Femur (tissue), 1 donor: ENCODE measurements around the gene PTPRN2.
"Not testable (repeated sequence)": the region's sequence is repeated elsewhere in the genome, so short reads cannot be mapped to it uniquely, and the experiment has no call there.

ENCODE experiments used
- DNase-seq: peaks from one replicate; pipeline ENCODE4 v3.0.0-alpha.2; 2017

The PTPRN2 gene

DNA sequence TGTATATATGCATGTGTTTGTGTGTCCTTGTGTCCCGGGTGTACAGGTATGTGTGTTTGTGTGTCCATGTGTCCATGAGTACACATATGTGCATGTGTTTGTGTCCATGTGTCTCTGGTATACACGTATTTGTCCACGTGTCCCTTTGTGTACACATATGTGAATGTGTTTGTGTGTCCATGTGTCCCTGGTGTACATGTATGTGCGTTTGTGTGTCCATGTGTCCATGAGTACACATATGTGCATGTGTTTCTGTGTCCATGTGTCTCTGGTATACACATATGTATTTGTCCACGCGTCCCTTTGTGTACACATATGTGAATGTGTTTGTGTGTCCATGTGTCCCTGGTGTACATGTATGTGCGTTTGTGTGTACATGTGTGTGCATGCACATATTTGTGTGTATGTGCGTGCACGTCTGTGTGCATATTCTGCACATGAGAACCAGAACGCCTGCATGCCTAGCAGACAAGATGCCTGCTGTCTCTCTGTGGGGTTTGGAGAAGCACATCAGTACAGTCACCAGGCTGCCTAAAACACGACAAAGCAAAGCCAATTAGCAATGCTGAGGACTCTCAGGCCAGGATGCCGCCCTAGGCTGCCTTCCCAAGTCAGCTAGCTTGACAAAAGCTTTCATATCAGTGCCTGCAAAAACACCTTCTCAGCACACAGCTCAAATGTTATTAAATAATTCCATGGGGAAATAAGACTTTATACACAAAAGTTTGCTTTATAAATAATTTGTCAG lies 327.8 kb downstream of the PTPRN2 start:
- no peak for DNase-seq

DNA sequence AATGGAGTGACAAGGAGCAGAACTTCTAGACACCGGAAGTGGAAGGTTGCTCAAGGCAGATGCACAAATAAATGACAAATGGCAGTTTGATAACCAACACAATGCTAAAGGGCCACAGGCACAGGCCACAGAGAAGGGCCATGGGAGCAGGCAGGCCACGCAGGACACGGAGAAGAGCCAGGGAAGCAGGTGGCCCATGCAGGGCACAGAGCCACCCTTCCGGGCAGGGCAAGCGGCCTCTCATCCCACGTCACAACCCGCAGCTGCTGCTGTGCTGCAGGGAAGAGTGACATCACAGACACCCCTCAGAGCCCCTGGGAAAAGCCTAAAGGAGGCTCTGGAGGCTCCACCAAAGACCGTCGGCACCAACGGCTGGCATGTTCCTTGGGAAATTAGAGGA lies 328.5 kb downstream of the PTPRN2 start:
- no peak for DNase-seq

DNA sequence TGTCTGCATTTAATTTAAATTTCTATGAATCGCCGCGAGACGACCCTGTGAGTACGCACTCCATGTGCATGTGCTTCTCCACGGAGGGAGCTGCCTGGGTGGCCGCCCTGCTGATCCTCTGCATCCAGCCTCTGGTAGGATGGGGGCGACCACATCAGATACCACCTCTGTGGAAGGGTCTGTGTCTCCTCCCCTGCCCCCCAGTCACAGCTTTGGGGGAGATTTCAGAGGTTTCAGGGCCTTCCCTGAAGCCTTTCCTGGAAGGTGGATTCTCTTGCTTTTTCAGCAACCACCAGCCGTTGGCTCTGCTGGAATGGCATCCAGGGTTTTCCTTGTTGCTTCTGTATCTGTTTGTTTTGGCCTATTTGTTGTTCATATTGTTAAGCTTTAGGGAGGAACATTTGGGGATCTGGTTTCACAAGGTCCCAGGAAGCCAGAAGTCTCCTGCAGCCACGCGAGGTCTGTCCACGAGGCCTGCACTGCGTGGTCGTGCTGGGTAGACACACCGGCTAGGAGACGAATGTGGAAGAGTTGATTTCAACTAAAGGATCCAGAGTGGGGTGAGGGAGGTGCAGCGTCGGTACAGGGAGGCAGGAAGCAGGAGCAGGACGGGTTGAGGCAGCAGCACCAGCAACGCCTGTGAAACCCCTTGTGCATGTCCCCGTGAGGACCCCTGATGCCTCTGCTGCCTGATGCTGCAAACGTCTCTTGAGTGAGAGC lies 329.1 kb downstream of the PTPRN2 start:
- no peak for DNase-seq

DNA sequence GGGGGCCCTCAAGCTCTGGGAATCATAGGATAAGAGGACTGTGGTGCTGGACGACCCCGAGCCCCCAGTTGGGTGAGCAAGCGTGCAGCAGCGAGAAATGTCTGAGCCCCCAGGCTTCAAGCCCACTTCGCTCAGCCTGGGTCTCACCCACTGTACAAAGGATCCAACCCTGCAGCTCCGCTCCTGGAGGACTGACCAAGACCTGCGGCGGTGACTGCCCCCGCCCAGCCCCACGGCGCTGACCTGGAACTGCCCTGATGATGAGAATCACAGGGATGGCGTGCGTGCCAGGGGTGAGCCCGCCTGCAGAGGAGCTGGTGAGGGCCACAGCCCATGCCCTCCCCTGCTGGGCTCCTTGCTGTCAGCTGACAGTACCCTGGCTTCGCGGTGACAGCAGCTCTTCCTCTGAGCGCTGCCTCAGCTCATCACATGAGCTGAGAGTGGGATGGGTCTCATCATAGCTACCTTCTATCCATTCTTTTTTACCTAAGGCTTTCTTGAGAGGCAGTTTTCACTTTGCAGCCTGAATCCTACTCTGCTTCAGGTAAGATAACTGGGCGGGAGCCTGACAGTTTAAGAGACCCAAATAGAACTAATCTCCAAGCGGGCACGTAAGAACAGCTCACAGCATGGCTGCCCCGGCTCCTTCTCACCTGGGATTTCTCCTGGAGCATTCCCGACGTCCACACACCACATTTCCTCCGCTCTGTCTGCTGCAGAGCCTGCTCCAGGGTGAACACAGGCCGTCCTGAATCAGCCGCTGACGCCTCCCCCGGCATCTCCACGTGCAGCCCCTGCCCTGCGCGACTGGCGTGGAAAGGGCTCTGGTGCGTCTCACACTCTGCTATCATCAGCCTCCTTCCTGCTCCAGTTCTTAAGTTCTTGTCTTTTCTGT lies 329.9 kb downstream of the PTPRN2 start:
- DNase-seq: no peak

DNA sequence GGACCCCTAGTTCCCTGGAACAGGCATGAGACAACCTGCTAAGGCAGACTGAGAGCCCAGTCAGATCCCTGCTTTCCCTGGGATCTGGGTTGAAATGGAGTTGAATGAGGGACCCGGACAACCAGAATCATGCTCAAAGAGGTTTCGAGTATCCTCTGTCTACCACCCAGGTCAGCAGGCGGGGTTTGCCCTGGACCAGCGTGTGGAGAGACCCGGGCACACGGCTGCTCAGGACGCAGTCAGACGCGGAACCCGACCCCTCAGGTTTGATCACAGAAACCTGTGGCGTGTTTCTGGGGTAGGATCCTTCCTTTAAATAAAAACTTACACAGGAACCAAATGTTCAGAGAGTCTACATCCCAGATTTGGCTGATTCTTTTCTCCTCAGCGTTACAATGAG lies 330.6 kb downstream of the PTPRN2 start:
- DNase-seq: no peak

DNA sequence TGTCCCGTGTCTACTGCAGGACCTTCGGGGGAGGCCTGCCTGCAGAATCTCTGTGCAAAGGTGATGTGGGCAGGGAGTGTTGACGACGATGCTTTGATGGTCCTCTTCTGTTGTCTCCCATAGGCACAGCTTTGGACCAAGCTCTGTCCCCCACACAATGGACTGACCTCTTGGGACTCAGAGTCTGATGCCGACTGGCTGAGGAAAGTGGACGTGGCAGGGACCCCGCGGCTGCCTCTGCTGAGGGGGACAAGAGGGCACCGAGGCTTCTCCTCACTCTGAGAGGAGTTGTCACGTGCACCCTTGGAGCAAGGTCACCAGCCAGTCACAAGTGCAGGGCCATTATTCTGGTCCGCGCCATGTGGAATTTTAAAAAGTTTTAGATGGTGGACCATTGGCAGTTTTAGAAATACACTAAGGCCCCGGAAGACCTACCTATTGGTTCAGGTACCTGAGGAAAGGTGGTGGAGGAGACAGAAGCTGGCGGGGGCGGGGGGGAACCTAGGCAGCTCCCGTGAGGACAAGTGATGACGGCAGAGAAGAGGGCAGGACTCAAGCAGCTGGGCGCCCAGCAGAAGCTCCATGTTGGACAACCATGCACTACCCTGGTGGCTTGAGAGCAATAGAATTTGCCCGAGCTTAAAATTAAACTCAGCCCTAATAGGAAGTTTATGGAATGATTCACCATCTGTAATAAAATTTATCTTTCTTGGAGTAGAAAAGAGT lies 331.4 kb downstream of the PTPRN2 start:
- DNase-seq: no peak

DNA sequence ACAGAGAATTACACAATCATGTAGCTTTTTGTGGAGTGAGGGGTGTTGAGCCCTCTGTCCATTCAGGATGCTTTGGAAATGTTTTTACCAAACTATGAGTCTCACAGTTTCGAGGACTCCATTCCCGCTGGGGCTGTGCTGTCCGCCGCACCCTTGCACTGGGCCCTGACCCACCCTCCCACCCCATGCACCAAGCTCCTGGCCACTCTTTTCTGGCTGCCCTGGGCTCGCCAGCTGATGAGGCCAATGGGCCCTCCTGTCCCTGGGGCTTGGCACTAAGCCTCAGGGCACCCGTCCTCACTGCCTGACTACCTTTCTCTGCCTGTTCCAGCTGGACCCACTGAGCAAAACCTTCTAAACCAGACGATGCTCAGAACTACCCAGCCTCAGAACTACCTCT lies 332.1 kb downstream of the PTPRN2 start:
- no peak for DNase-seq

DNA sequence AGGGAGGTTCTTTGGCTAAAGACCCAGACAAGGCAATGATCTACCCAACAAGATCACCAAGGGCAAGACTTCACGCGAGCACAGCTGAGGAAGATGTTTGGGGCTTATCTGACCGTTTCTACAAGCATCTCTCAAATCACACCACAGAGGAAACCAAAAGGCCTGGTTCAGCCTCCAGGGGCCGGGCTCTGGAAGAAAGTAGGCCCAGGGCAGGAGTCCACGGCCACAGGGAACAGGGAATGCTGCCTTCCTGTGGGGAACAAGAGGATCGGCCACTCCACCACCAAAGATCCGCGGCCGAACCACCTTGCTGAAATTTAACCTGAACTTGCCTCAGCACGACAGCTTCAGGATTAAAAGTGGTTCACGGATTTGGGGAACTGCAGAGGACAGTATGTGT lies 332.5 kb downstream of the PTPRN2 start:
- DNase-seq: no peak

DNA sequence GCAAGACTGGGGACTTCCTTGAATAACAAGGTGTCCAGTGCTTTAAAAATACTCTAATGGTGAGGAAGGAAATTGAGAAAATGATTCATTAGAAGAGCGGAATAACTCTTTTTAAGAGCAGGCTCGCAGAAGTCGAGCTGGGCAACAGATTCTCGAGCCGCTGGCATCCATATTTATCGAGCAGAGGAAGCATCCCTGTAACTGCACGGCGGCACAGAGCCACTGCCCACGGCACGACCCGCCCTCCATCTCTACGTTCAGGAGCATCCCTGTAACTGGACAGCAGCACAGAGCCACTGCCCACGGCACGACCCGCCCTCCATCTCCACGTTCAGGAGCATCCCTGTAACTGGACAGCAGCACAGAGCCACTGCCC lies 334.0 kb downstream of the PTPRN2 start:
- not testable (repeated sequence) for DNase-seq

DNA sequence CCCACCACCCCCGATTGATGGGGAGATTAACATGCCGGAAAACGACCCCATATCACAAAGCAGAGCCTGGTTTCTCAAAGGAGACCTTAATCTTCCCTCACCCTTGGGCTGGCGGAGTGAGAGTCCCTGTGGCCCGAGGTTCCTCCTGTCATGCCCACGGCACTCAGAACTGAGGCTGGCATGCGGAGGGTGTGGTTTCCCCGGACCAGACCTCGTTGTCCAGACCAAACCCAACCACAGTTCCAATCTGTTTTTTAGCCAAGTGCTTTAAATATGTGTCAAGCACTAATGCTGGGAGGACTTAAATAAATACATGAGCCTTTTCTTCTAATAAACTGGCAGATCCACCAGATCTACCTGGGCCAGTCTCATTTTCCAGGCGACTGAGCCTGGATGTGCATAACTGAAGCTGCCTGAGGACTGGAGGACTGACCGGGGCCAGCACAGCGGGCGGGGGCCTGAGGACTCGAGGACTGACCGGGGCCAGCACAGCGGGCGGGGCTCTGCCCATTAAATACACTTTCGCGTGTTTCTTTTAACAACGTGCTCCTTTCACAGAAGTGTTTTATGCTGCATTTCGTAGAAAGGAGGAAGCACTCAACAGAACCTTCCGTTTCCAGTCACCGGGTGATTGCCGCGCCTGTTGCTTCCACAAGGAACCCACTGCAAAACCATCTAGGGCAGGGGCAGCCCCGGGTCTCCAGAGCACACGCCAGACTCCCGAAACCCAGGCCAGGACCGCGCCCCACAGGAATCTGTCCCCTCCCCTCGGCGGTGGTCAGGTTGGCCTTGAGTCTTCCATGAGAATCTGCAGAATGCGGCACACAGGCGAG lies 334.6 kb downstream of the PTPRN2 start:
- no peak for DNase-seq

DNA sequence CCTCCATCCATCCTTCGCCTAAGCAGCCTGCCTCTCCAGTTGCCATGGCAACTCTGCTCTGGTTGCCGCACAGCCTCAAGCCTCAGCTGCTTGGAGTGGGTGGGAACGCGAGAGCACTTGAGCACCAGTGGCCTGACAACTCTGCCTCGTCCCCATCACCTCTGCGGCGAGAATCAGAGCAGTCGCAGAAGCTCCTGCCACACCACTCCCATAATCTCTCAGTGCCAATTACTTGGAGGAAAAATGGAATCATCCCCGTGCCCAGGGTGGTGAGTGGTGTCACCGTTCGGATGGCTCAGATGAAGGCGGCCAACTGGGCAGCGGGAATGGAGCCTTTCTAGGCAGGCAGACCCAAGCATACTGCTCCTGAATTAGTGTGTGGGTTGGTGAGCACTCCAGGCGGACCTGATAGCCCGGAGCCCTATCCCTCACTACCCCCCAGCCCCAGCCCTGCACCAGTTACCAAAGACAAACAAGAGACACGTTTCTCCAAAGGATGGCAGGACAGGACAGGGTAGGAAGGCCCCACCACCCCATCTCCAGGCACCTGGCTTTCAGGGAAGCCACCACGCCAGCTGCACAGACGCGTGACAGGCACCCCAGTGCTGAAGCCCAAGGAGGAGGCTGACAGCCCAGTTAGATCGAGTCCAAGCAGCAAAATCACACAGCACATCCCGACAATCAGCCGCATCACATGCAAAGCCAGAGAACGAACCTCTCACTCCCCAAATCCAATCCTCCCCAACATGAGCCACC lies 335.4 kb downstream of the PTPRN2 start:
- DNase-seq: no peak

DNA sequence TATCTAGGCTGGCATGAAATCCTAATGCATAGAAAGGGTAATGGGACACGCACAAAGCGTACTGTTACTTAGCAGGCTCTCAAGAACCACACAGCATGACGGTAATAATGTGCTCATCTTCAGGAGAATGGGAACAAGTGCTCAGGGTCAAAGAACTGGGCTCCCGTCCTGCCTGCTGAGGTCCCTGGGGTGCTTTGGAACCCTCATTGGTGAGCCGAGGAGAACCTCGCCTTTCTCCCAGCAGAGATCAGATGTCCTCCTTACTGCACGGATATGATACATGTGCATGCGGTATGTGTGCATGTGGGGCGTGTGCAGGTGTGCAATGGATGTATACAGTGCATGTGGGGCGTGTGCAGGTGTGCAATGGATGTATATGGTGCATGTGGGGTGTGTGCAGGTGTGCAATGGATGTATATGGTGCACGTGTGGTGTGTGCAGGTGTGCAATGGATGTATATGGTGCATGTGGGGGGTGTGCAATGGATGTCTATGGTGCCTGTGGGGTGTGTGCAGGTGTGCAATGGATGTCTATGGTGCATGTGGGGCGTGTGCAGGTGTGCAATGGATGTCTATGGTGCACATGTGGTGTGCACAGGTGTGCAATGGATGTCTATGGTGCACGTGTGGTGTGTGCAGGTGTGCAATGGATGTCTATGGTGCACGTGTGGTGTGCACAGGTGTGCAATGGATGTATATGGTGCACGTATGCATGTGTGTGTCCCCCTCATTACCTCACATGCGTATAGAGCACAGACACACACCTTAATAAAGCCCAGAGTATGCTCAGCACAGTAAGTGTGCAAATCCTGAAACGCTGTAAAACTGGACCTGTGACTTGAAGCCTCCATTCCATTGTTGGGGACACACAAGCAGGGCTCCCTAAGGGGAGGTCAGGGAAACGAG lies 336.3 kb downstream of the PTPRN2 start:
- no peak for DNase-seq

DNA sequence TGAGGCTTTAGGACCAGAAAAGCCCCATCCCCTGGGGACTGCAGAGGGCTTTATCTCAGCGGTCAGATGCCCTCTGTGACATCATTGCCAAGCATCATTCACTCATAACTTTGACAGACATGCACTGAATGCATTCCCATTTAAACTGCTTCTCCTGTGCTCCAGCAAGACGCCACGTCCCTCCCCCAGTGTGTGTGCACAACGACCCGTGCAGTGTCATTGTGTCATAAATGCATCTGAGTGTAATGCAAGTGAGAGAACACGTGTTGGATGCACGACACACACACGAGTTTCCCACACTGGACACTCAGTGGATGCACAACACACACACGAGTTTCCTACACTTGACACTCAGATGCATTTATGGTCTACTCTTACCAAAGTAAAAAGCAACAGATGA lies 337.9 kb downstream of the PTPRN2 start:
- no peak for DNase-seq

DNA sequence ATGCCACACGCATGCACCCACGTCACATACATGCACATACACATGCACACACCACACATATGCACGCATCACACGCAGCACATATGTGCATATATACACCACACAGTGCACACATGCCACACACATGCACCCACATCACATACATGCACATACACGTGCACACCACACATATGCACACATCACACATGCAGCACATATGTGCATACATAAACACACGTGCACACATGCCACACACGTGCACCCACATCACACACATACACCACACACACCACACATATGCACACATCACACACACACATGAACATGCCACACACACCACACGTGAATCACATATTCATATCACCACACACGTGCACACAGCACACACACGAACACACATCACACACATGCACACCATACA lies 338.8 kb downstream of the PTPRN2 start:
- DNase-seq: no peak

DNA sequence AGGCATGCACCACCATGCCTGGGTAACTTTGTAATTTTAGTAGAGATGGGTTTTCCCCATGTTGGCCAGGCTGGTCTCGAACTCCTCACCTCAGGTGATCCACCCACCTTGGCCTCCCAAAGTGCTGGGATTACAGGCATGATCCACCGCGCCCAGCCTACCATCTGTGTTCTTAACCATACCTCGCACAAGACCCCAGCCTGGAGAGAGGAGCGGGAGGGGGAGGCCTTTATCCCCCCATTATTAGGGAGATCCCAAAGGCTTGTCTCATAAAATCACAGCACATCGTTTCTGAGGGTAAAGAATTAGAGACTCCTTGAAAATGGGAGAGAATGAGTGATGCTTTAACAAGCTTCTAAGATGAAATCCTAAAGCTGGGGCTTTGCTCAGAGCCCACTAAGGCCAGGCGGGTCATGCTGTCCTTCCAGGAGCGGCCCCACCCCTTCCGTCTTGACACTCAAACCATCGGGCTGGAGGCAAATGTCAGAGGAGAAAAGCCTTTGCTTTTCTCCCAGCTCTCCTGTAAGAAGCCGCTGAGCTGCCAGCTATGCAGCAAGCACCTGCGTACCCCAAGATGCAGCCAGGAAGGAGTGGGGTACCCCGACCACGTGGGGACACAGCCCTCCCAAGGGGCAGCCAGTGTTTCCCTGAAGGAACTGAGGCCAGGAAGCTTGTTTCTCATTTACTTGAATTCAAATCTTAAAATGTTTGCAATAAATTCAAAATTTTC lies 339.7 kb downstream of the PTPRN2 start:
- DNase-seq: no peak

DNA sequence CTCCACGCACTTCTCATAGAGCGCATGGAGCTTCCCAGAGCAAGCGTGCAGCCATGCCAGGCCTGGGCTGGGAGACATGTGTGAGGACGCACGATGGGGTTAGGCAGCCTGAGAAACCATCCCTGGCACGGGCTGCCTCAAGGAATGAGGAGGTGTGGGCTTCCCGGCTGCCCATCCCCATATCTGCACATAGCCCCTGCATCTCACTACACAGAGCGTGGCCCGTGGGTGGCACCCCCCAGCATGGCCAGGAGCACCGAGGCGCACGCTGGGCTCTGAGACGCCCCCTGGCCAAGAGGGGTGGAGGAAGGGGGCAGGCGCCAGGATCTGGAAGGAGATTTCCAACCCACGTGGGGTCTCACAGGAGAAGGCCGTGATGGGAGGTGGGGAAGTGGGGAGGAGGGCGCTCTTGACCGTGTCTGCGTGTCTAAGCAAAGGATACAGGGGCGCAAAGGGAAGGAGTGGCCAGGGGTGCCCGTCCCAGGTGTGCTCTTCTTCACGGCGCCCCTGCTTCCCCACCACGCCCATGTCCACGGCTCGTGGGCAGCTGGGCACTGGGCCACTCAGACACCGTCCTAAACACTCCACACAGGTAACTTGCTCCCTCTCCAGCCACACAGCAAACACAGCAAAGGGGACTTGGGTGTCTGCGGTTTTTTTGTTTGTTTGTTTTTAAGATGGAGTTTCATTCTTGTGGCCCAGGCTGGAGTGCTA lies 340.5 kb downstream of the PTPRN2 start:
- no peak for DNase-seq

DNA sequence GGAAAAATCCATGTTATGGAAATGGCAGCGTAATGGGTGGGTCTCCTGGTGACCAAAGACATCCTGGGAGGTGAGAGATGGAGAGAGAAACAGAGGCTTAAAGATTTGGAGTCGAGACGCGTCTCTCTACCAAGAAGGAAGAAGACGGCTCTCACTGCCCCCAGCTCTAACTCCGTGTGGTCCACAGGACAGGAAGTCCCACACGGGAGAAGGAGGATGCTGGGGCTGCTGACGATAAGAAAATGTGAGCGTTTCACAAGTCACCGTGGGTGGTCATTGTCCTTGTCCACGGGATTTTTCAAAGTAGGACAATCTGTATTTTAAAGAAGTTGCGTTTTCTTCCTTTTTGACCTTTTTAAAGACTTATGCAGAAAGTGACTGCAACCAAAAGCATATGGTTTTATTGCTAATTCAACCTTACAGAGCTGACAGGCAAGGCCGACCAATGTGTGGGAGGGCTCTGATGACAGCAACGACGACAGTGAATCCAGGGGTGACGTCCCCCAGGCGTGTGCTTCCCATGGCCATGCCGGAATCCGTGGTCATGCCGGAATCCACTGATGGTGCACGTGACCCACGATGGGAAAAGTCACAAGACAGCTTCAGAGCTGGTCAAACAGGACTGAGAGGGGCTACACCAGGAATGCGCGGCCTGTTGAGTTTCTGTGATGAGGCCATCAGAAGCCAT lies 341.2 kb downstream of the PTPRN2 start:
- no peak for DNase-seq

DNA sequence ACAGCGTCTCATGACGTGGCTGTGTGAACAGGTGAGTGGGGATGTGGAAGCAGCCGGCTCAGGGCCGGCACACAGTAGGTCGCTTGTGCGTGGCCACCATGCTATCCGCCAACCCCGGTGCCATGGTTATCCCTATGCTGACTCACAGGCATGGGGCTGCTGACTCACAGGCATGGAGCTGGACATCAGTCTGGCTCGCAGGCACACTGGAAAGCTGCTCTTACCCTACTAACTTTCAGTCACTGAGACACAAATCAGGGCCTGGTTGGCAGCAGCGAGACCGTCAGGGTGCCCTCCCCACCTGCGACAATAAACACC lies 341.9 kb downstream of the PTPRN2 start:
- DNase-seq: no peak
